Esophagus muscularis mucosa (tissue), 3 donors: ENCODE data around the gene CDH4.

Experiments
- POLR2A ChIP-seq: fragments of 450-650 bp; IDR thresholded peaks from one replicate; pipeline ENCODE4 v1.6.1; 2017; ENCODE audit warnings: antibody characterized with exemption, moderate library complexity, mild to moderate bottlenecking, low read depth
- POLR2AphosphoS5 ChIP-seq, 2 donors: sonication (generic); formaldehyde crosslinking; IDR thresholded peaks; one replicate each; pipeline ENCODE4 v1.6.1; 2017; ENCODE audit warnings: antibody characterized with exemption in 2 of 2
- TF ChIP-seq, protein P1 (sequence below), 3 experiments: fragments of 200-600 bp in 2 of 3; fragments of 450-650 bp in 1 of 3; sonication (generic) in 2 of 3; IDR thresholded peaks; one replicate each; pipeline ENCODE4 v1.5.1; 2017 to 2019; ENCODE audit warnings: antibody characterized with exemption in 3 of 3, mild to moderate bottlenecking in 2 of 3, moderate library complexity in 1 of 3

DNA sequence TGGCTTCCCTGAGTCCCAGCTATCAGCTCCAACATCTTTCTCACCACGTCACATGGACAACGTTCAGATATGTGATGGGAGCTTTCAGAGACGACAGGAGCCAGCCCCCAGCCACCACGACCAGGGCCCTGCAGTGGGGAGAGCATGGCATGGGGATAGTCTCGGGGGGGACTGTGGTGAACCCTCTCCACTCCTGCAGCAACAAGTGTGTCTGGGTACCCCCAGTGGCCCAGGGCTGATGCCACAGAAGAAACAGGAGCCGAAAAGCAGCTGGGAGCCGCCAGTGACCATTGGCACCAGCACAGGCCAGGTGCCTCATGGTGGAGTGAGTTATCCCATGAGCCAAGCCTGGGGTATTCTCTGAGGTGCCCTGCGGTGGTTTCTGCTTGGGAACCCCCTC is 473.9 kb downstream of the CDH4 start:
- TF ChIP-seq, protein P1, sequence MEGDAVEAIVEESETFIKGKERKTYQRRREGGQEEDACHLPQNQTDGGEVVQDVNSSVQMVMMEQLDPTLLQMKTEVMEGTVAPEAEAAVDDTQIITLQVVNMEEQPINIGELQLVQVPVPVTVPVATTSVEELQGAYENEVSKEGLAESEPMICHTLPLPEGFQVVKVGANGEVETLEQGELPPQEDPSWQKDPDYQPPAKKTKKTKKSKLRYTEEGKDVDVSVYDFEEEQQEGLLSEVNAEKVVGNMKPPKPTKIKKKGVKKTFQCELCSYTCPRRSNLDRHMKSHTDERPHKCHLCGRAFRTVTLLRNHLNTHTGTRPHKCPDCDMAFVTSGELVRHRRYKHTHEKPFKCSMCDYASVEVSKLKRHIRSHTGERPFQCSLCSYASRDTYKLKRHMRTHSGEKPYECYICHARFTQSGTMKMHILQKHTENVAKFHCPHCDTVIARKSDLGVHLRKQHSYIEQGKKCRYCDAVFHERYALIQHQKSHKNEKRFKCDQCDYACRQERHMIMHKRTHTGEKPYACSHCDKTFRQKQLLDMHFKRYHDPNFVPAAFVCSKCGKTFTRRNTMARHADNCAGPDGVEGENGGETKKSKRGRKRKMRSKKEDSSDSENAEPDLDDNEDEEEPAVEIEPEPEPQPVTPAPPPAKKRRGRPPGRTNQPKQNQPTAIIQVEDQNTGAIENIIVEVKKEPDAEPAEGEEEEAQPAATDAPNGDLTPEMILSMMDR (IDR thresholded peaks at IDR 0.05) = no peak
- no peak for TF ChIP-seq POLR2AphosphoS5 (IDR thresholded peaks at IDR 0.05)
- no peak for TF ChIP-seq POLR2A
